Choroid plexus epithelial cell (primary cell): ENCODE data around the gene VPS13A.

Experiments used
- DNase-seq: peaks from one replicate; pipeline ENCODE4 v3.0.0-alpha.2; 2010; ENCODE audit warnings: low read depth
- H3K4me3 ChIP-seq: 2 replicates; pipeline ENCODE4 v1.5.1; 2011; ENCODE audit warnings: low read depth, mild to moderate bottlenecking, control low read depth, low read length, moderate library complexity
- CTCF ChIP-seq: conservative IDR thresholded peaks from 2 replicates; pipeline ENCODE4 v1.5.1; 2011; ENCODE audit warnings: low read depth, mild to moderate bottlenecking, control low read depth, inconsistent platforms, low read length, moderate library complexity

Gene VPS13A

GRCh38 chr9:77152289-77152688 lies 25.0 kb upstream of the VPS13A start:
- DNase-seq: no peak
- no peak for TF ChIP-seq CTCF
- no peak overlapping the region for H3K4me3 ChIP-seq

GRCh38 chr9:77156646-77157371 lies 20.5 kb upstream of the VPS13A start:
- H3K4me3 ChIP-seq: no peak overlapping the region
- DNase-seq: no peak
- TF ChIP-seq CTCF: no peak

GRCh38 chr9:77158772-77159513 lies 18.4 kb upstream of the VPS13A start:
- peak; percentile 88 for DNase-seq
- no peak overlapping the region for H3K4me3 ChIP-seq
- TF ChIP-seq CTCF: no peak

- DNase-seq: no peak
- no peak for TF ChIP-seq CTCF
- H3K4me3 ChIP-seq: no peak overlapping the region
These were observed 16.1 kb upstream of the VPS13A start for GRCh38 chr9:77161191-77161590.

- H3K4me3 ChIP-seq: no peak overlapping the region
- peak; percentile 41 for DNase-seq
- TF ChIP-seq CTCF: no peak
These were observed 15.4 kb upstream of the VPS13A start for GRCh38 chr9:77161966-77162365.

GRCh38 chr9:77162366-77162765 lies 15.0 kb upstream of the VPS13A start:
- no peak overlapping the region for H3K4me3 ChIP-seq
- no peak for DNase-seq
- TF ChIP-seq CTCF: no peak
